Fibroblast of skin of left biceps (primary cell): ENCODE measurements around the gene CFAP92.

Experiments
- DNase-seq, 2 experiments: peaks; one replicate each; pipeline ENCODE4 v3.0.0-alpha.2; 2013; ENCODE audit warnings: low read depth in 2 of 2

Gene CFAP92

GRCh38 chr3:129025691-129026435 lies 32.0 kb upstream of the CFAP92 start:
- DNase-seq: no peak

GRCh38 chr3:129025108-129025507 lies 31.2 kb upstream of the CFAP92 start:
- DNase-seq: no peak

GRCh38 chr3:129023909-129024308 lies 30.0 kb upstream of the CFAP92 start:
- DNase-seq: no peak

- no peak for DNase-seq
Measured at GRCh38 chr3:129023008-129023358, 29.1 kb upstream of the CFAP92 start.

GRCh38 chr3:129022114-129023007 lies 28.5 kb upstream of the CFAP92 start:
- no peak for DNase-seq

GRCh38 chr3:129021140-129021551 lies 27.3 kb upstream of the CFAP92 start:
- DNase-seq: no peak

GRCh38 chr3:129020691-129021090 lies 26.8 kb upstream of the CFAP92 start:
- no peak for DNase-seq

GRCh38 chr3:129019266-129019665 lies 25.4 kb upstream of the CFAP92 start:
- no peak for DNase-seq

- DNase-seq: no peak
Measured at GRCh38 chr3:129018751-129019150, 24.9 kb upstream of the CFAP92 start.

GRCh38 chr3:129018271-129018670 lies 24.4 kb upstream of the CFAP92 start:
- DNase-seq: no peak

GRCh38 chr3:129017484-129017899 lies 23.6 kb upstream of the CFAP92 start:
- DNase-seq: no peak

- DNase-seq: no peak
Measured at GRCh38 chr3:129016720-129017483, 23.0 kb upstream of the CFAP92 start.

GRCh38 chr3:129016356-129016719 lies 22.5 kb upstream of the CFAP92 start:
- DNase-seq: no peak

- no peak for DNase-seq
Measured at GRCh38 chr3:129015388-129016105, 21.7 kb upstream of the CFAP92 start.

GRCh38 chr3:129014793-129015345 lies 21.0 kb upstream of the CFAP92 start:
- no peak for DNase-seq

- no peak for DNase-seq
Measured at GRCh38 chr3:129014148-129014547, 20.3 kb upstream of the CFAP92 start.

GRCh38 chr3:129013491-129013891 lies 19.6 kb upstream of the CFAP92 start:
- no peak for DNase-seq

GRCh38 chr3:129010310-129010956 lies 16.6 kb upstream of the CFAP92 start:
- DNase-seq: no peak

GRCh38 chr3:129009266-129009665 lies 15.4 kb upstream of the CFAP92 start:
- no peak for DNase-seq

GRCh38 chr3:129007792-129008191 lies 13.9 kb upstream of the CFAP92 start:
- no peak for DNase-seq

- DNase-seq: no peak
Measured at GRCh38 chr3:129006864-129007263, 13.0 kb upstream of the CFAP92 start.
